GM18951 (cell line): ENCODE data around the gene WASL.
"Not testable (repeated sequence)": the region's sequence is repeated elsewhere in the genome, so short reads cannot be mapped to it uniquely, and the experiment has no call there.

Experiments
- POLR2A ChIP-seq: IDR thresholded peaks from 4 replicates; pipeline ENCODE4 v1.6.1; 2011; ENCODE audit warnings: mild to moderate bottlenecking; ENCODE audit not compliant: insufficient read length, insufficient read depth; ENCODE audit errors: extremely low read depth
- in situ Hi-C: fragments of 300-500 bp; cut with MboI; formaldehyde crosslinking; loops from one replicate; pipeline ENCODE4 v1.12.0; 2022; ENCODE audit warnings: low sequenced_read_pairs, mixed read lengths, inconsistent platforms; ENCODE audit not compliant: unreplicated experiment

Gene WASL

GRCh38 chr7:123647106-123647730, 101.6 kb downstream of the WASL start:
- no peak for TF ChIP-seq POLR2A
- in situ Hi-C loops, result no loop called here

DNA sequence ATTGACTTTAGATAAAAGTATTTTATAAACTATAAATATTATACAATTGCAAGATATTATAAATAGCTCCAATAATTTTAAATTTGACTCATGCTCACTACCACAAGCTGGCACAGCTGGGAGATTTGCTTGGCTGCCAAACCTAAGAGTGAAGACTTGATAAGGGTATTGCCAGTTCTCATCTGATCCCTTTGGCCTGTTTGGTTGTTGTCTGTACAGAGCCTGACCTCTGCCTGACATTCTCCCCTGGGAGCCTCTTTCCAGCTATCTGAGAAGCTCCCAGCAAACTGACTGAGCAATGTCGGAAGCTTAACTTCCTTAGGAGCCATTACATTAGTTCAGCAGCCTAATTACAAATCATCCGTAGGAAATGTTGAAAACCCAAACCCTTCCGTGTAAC, 103.3 kb downstream of the WASL start:
- no peak for TF ChIP-seq POLR2A

GRCh38 chr7:123643495-123644441, 105.0 kb downstream of the WASL start:
- TF ChIP-seq POLR2A, result no peak
- in situ Hi-C loops, result no loop called here

More for the DNA sequence above, 103.3 kb downstream of the WASL start:
- in situ Hi-C loops, result no loop called here

- in situ Hi-C loops, result no loop called here
- no peak for TF ChIP-seq POLR2A
Observed at GRCh38 chr7:123641901-123642300, 106.9 kb downstream of the WASL start.

GRCh38 chr7:123640583-123640982, 108.2 kb downstream of the WASL start:
- no peak for TF ChIP-seq POLR2A
- in situ Hi-C loops, result no loop called here

DNA sequence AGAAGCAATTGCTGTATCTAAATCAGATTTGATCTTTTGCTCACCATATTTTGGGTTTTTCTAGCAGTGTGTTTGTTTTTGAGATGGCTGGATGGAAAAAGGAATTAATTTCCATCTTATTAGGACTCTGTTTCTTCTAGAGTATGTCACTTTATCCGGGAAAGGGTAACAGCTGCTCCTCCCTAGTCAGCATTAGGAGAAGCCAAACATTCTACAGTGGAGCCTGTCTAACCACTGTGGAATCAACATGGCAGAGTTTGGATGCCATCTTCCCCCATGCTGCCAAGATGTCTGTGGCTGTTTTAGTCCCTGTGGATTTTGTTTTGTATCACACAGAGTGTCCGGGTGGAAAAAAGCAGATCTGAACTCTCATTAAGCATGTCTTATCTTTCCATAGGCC, 109.2 kb downstream of the WASL start:
- in situ Hi-C loops, result no loop called here
- no peak for TF ChIP-seq POLR2A

- TF ChIP-seq POLR2A, result no peak
- in situ Hi-C loops, result no loop called here
Observed at GRCh38 chr7:123637878-123638277, 110.9 kb downstream of the WASL start.

- TF ChIP-seq POLR2A, result no peak
- in situ Hi-C loops, result no loop called here
Observed at GRCh38 chr7:123637203-123637602, 111.6 kb downstream of the WASL start.

- in situ Hi-C loops, result no loop called here
- no peak for TF ChIP-seq POLR2A
Observed at GRCh38 chr7:123635551-123636359, 113.0 kb downstream of the WASL start.

- in situ Hi-C loops, result not testable (repeated sequence)
Observed at GRCh38 chr7:123634011-123634573, 114.7 kb downstream of the WASL start.

- in situ Hi-C loops, result no loop called here
- TF ChIP-seq POLR2A, result no peak
Observed at GRCh38 chr7:123633553-123633952, 115.2 kb downstream of the WASL start.

DNA sequence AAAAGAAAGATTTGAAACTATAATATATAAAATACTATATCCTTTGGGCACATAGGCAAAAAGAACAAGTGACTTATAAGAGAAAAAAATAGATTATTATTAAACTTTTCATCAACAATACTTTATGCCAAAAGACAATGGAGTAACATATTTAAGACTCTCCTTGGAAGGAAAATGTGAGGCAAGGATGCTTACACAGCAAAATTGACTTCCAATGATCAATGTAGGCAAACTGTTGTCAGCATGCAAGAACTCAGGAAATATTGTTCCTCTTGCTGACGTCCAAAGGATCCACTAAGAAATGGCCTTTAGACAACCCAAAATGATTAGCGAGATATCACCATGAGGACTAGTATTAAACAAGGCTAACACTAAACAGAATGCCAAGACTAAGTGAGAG, 116.0 kb downstream of the WASL start:
- in situ Hi-C loops, result no loop called here
- no peak for TF ChIP-seq POLR2A
